Stimulated activated CD4-positive, alpha-beta T cell treated with anti-CD3 and anti-CD28 coated beads, Interleukin-12 subunit alpha, Interleukin-12 subunit beta, amount 100 ng/mL, for 4 hours (primary cell): Measurements from ENCODE around the gene AADACL4.

ENCODE experiments used
- DNase-seq: peaks from one replicate; pipeline ENCODE4 v3.0.0-alpha.2; 2020

The AADACL4 gene

GRCh38 chr1:12714710-12715475 lies 71.0 kb downstream of the AADACL4 start:
- DNase-seq = no peak

GRCh38 chr1:12715896-12716437 lies 72.1 kb downstream of the AADACL4 start, which contains the start of gene AADACL3:
Gene AADACL3 (plus strand): TSS chr1:12716110. CDS start chr1:12716177, 67 bp downstream.
- no peak for DNase-seq
